GM18508 (cell line): ENCODE measurements around the gene ADCY1.

Source experiments
- ATAC-seq: cut with Tn5 transposase; IDR thresholded peaks from one replicate; pipeline ENCODE4 v1.9.1; 2021; ENCODE audit warnings: moderate number of reproducible peaks; ENCODE audit not compliant: insufficient read depth, unreplicated experiment

Gene ADCY1

GRCh38 chr7:45688382-45688781, 114.2 kb downstream of the ADCY1 start:
- no peak for ATAC-seq

DNA sequence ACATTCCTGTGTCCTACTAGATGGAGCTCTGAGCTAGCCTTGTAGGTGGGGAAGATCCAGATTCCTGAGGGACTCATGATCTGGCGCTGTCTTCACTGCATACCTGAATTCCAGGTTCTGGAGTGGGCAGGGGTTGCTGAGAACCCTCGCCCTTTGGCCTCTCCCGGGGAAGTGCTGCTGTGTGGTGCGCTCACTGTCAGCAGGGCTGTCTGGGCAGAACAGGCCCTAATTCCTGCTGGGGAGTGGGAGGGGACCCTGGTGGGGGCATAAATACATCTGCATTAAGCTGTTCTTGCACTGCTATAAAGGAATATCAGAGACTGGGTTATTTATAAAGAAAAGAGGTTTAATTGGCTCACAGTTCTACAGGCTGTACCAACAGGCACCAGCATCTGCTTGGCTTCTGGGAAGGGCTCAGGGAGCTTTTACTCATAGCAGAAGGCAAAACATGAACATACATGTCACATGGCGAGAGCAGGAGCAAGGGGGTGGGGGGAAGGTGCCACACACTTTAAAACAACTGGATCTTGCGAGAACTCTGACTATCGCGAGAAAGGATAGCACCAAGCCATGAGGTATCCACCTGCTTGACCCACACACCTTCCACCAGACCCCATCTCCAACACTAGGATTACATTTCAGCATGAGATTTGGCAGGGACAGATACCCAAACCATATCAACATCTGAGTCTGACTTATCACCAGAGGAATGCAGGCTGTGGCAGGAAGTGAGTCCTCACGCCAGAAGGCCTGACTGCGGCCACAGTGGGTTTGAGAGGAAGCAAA, 115.0 kb downstream of the ADCY1 start:
- ATAC-seq: no peak

GRCh38 chr7:45689797-45690761, 115.9 kb downstream of the ADCY1 start:
- no peak for ATAC-seq

DNA sequence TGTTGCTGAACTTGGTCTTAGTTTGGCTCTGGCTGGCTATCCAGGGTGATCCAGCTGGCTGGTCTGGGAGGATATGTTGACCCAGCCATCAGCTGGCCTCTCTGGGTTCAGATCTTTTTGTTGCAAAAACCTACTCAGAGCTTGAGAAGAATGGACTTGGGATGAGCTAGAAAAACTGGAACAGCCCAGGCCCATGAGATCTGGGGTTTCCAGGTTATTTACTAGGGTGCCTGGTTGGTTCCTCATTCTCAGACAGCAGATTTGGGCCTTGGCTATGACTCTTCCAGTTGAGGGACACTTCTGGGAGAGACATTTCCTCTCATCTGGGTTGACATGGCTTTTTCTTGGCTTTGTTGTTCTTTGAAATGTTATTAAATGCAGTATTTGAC, 116.6 kb downstream of the ADCY1 start:
- ATAC-seq: no peak

- ATAC-seq: no peak
Observed at GRCh38 chr7:45691155-45691656, 117.0 kb downstream of the ADCY1 start.

- no peak for ATAC-seq
Observed at GRCh38 chr7:45692031-45692430, 117.9 kb downstream of the ADCY1 start.

DNA sequence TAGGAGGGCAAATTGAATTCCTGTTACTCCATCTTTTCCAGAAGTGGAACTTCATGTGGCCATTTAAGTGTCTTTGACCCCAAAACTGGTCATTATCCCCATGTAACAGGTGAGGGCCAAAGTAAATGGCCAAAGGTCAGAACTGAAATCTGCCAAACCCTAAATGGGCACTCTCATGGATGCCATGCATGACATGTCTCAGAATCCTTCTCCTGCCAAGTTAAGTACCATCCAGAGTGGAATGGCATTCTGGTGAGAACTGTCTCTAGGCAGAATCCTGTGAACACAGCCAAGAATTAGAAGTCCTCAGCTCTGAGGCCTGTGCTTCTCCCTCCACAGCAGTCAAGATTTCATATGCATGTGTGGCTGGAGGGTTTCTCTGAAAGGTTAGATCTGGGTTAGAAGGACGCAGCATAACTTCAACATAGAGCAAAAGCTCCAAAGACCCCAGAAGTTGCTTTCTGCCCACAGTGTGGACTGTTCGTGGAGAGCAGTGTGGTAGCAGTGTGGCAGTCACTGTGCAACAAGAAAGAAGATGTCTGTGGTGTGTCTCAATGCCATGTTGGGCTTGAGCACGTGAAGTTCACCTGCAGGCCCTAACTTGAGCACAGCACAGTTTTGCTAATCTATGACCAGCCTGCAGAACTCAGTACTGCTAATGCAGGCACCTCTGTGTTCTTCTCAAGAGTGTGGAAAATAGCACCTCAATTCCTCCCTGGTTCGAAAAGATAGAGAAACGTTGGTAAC, 121.3 kb downstream of the ADCY1 start:
- no peak for ATAC-seq

GRCh38 chr7:45696476-45696875, 122.3 kb downstream of the ADCY1 start:
- ATAC-seq: no peak

DNA sequence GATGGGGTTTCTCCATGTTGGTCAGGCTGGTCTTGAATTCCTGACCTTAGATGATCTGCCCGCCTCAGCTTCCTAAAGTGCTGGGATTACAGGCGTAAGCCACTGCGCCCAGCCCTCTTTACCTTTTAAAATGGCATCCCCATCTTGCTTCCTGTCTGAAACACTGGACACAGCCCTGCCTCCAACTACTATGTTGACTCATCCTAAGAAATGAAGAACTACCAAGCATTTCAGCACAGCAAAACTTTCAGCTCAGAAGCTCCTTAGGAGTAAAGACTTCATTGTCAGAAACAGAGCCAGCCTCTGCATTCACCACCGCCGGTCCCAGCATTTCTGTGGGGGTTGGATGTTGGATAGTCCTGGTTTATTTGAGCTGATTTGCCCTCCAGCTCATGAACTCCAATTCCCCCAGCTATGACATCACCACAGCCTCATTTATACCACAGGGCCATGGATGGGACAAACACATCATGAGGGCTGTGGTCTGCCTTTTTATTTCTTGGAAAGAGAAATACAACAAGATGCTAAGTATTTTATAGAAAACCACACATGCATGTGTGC, 123.5 kb downstream of the ADCY1 start:
- no peak for ATAC-seq

GRCh38 chr7:45698303-45699014, 124.3 kb downstream of the ADCY1 start:
- ATAC-seq: no peak

GRCh38 chr7:45699015-45699309, 124.8 kb downstream of the ADCY1 start:
- no peak for ATAC-seq

DNA sequence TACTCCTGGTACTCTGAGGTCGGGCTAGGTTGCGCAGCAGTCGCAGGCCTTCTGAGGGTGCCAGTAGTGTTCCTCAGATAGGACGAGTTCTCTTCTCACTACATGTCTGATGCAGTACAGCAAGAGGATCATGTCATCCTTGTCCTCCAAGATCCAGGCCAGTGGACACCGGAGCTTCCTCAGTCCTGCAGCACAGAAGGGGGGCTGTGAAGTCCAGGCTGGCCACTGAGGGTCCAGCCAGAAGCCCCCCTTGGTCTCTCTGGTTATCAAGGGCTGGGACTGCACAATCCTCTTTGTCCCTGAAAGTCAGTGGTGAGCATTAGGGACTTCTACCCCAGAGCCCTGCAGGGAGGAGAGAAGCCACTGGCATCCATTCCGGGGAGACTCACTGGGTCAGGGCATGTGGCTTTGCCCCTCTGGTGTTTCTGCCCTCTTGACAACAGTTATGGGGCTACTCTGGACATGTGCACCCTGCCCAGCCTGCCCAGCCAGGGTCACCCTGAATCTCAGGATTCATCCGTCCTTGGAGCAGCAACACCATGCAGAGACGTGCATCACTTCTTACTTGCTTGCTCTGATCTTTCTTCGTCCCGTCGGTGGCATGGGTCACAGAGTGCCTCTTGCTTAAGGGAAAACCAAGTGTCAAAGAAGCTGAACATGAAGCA, 125.7 kb downstream of the ADCY1 start:
- ATAC-seq: no peak

GRCh38 chr7:45700556-45700955, 126.4 kb downstream of the ADCY1 start:
- ATAC-seq: no peak

DNA sequence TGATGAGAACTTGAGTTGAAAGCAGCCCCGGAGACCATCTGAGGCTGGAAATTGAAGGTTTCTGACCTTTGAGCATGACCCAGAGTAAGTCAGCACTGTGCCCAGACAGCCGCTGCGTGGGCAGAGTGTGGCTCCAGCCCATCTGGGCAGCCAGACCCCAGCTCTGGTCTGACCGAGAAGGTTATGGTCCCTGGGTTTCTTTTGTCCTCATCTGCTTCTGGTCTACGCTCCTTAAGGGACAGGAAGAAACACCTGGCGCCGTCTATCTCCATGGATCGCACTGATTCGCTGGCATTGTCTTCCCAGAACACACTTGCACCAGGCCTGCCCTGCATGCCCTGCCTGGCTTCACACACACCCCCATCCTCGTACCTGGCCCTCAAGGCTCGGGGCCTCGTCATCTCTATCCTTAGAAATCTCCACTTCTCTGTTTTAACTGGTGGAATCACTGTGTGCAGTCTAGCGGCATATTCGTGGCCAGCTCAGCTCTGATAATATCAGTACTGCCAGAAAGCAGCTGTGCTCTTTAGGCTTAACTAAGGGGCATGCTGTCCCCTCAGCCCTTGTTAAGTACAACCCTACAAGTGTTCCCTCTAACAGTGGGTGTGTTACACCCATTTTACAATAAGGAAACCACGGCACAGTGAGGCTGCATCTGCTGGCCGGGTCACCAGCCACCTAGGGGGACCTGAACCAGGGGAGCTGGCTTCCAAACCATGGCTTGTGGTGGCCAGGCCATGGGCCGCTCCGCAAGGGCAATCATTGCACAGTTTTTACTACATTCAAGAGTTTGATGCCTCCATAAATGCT, 127.7 kb downstream of the ADCY1 start:
- no peak for ATAC-seq

- no peak for ATAC-seq
Observed at GRCh38 chr7:45702751-45703150, 128.6 kb downstream of the ADCY1 start.

DNA sequence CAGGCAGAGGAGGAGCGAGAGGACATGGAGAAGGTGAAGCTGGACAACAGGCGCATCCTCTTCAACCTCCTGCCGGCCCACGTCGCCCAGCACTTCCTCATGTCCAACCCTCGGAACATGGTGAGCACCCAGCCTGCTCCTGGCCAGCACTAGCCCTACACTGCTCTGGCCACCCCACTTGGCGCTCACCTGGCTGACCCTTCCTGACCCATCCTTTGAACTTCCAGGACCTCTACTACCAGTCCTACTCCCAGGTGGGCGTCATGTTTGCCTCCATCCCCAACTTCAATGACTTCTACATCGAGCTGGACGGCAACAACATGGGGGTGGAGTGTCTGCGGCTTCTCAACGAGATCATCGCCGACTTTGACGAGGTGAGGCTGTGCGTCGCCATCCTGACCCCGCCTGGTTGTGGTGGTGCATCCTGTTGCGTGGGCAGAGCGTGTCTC, 129.2 kb downstream of the ADCY1 start:
- no peak for ATAC-seq

DNA sequence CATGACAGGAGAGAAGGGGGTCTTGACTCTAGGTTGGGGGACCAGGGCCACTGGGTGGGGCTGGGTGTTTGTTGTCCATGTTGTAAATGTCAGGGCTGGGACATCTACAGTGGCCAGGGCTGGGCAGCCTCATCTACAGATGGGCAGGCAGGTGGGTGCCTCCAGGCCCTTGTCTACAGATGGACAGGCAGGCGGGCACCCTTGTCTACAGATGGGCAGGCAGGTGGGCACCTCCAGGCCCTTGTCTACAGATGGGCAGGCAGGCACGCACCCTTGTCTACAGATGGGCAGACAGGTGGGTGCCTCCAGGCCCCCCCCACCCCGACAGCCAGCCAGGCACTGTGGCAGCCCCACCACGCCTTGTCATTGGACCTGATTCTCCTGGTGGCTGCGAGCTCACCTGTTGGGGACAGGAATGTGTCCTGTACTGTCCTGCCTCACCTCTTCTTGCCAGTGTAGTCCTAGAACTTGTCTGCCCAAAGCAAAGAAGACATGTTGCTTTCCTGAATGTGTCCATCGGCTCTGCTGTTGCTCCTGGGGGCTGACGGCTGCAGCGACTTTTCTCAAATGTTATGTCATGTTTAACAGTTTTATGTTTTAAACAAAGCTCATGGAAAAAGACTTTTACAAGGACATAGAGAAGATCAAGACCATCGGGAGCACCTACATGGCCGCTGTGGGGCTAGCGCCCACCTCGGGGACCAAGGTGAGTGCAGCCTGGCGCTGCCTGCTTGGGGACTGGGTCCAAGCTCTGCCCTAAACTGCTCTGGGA, 129.9 kb downstream of the ADCY1 start:
- ATAC-seq: no peak

DNA sequence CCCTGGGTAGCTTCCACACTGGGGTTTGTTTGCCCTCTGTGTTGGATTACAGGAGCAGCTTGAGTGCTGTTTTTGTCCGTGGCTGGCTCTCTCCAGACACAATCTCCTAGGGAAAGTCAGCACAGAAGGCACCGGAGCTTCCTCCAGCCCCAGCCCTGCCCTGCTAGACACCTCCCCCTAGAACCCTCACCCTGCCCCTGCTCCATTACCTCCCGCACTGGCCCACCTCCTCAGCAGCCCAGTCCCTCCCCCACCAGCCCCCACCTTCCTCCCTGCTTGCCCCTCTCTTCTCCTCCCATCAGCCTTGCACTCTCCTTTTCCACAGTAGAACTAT, 130.5 kb downstream of the ADCY1 start:
- no peak for ATAC-seq
